ENCODE measurements around the gene SETD4.
A peak's percentile ranks its signal among the peaks of the same experiment; 100 is the strongest.
"Not testable (repeated sequence)": the region's sequence is repeated elsewhere in the genome, so short reads cannot be mapped to it uniquely, and the experiment has no call there.

The SETD4 gene

GRCh38 chr21:36093512-36093911 lies 33.2 kb upstream of the SETD4 start:
- Mint-ChIP-seq H3K4me1 (ENCODE audit: low read depth in 2 of 2) (no peaks in the 10 kb centered on the region), H3K9me3 (peaks cover 6 to 8% of the 10 kb centered on the region in 2 donors), H3K27ac (no peak overlapping the region), H3K36me3 (ENCODE audit: insufficient read depth) (no peaks in the 10 kb centered on the region), H3K27me3 (peaks cover 14 to 34% of the 10 kb centered on the region in 2 donors), H3K4me3 (no peak overlapping the region)
- no peak for ATAC-seq (replicated peaks)
- no peak for DNase-seq

GRCh38 chr21:36092681-36093080 lies 32.4 kb upstream of the SETD4 start:
- H3K27me3 Mint-ChIP-seq: peaks cover 14 to 26% of the 10 kb centered on the region in 2 donors
- H3K9me3 Mint-ChIP-seq: peaks cover 6 to 8% of the 10 kb centered on the region in 2 donors
- DNase-seq (no peak), ATAC-seq (replicated peaks) (no peak)
- H3K4me1 Mint-ChIP-seq (ENCODE audit: low read depth in 2 of 2): no peaks in the 10 kb centered on the region
- no peak overlapping the region for H3K27ac Mint-ChIP-seq
- H3K36me3 Mint-ChIP-seq (ENCODE audit: insufficient read depth): no peaks in the 10 kb centered on the region
- H3K4me3 Mint-ChIP-seq: no peak overlapping the region

DNA sequence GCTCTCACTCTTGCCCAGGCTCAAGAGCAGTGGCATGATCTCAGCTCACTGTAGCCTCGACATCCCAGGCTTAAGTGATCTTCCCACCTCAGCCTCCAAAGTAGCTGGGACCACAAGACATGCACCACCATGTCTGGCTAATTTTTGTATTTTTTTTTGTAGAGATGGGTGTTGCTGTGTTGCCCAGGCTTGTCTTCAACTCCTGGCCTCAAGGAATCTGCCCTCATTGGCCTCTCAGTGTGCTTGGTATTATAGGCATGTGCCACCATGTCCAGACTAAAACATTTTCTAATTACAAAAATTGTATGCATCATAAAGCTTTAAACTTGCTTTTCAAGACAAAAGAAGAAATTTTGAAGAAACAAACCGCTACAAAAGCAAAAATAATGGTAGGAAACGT lies 29.6 kb upstream of the SETD4 start:
- Mint-ChIP-seq H3K4me1 (ENCODE audit: low read depth in 2 of 2) (peaks cover 4 to 8% of the 10 kb centered on the region in 2 donors), H3K27me3 (peaks cover 14 to 19% of the 10 kb centered on the region in 2 donors), H3K36me3 (ENCODE audit: insufficient read depth) (no peaks in the 10 kb centered on the region), H3K4me3 (no peak overlapping the region), H3K9me3 (peaks cover 6 to 8% of the 10 kb centered on the region in 2 donors), H3K27ac (no peak overlapping the region)
- DNase-seq (no peak), ATAC-seq (replicated peaks) (no peak)

DNA sequence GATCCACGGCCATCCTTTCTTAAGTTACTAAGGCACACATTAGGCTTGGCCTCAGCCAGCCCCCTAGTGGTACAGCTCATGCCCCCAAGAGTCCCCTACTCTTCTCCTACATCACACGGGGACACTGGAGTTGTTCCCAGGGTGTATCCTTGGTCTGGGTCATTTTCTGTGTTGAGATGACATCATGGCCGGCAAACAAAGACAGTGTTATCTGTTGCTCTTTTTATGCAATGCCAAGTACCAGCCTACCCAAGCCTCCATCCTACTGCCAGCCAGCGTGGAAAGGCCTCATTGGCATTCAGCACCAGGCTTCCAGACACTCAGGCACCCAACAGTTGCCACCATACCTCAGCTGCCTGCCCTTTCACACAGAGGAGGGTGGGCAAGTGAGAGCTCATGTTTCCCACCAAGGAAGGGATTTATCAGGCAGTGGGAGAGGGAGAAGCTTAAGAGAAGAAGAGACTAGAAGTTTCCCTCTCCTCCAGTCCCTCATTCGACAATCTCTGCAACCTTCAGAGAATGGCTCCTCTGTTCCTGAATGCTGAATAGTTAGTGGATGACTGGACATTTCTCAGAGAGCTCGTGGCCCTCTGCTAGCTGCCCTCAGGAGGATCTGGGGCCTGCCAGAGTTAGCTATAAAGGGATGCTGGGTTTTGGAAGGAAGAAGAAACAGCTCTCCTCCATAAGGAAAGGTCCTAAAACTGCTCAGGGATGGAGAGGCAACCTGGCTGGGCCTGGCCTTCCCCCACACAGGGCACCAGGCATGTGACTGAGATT lies 27.2 kb upstream of the SETD4 start:
- ATAC-seq (replicated peaks) (no peak), DNase-seq (no peak)
- peak overlapping the region in 1 of 2 donors; percentile 57 for H3K27ac Mint-ChIP-seq
- H3K36me3 Mint-ChIP-seq (ENCODE audit: insufficient read depth): no peaks in the 10 kb centered on the region
- no peaks in the 10 kb centered on the region for H3K9me3 Mint-ChIP-seq
- H3K27me3 Mint-ChIP-seq: peaks cover 0 to 5% of the 10 kb centered on the region in 2 donors
- peaks cover 4 to 8% of the 10 kb centered on the region in 2 donors for H3K4me1 Mint-ChIP-seq (ENCODE audit: low read depth in 2 of 2)
- H3K4me3 Mint-ChIP-seq: no peak overlapping the region

DNA sequence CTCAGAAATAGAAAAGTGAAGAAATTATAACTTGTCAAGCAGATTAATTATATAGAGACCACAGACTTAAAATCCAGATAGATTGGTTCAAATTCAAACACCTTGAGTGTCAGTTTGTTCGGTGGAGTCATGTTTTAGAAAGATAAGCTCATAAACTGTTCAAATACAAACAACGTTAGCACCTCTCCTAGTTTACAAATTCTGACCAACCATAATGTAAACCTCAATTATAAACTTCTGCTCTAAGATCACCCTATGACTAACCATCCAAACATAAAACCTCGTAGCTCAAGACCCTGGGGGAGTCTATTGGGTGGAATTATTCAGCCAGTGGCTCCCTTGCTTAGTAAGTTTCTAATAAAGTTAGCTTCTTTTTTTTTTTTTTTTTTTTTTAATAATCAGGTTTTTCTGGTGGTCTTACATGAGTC lies 21.9 kb upstream of the SETD4 start:
- H3K27me3 Mint-ChIP-seq: no peaks in the 10 kb centered on the region
- peaks cover 8 to 11% of the 10 kb centered on the region in 2 donors for H3K4me1 Mint-ChIP-seq (ENCODE audit: low read depth in 2 of 2)
- DNase-seq (no peak), ATAC-seq (replicated peaks) (no peak)
- H3K4me3 Mint-ChIP-seq: no peak overlapping the region
- no peaks in the 10 kb centered on the region for H3K36me3 Mint-ChIP-seq (ENCODE audit: insufficient read depth)
- H3K9me3 Mint-ChIP-seq: no peaks in the 10 kb centered on the region
- no peak overlapping the region for H3K27ac Mint-ChIP-seq

DNA sequence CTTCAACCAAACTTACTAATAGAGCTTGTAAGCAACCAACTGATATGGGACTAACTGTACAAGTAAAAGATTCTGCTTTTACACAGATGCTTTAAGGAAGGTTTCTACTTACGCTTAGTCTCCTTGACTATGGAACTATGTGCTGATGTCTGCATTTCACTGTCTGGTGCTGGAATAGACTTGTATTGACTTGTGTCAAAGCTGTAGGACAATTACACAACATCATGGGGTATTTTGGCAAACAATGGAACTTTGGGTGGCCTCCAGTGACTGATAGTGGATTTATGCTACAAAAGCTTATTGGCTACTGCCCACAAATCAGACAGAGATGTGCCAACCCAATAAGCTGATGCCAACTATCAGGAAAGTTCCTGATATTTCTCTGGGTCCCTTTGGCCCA lies 20.1 kb upstream of the SETD4 start:
- no peak for DNase-seq
- Mint-ChIP-seq H3K9me3 (no peaks in the 10 kb centered on the region), H3K4me1 (ENCODE audit: low read depth in 2 of 2) (peaks cover 3 to 6% of the 10 kb centered on the region in 2 donors), H3K27ac (no peak overlapping the region), H3K4me3 (no peak overlapping the region), H3K36me3 (ENCODE audit: insufficient read depth) (no peaks in the 10 kb centered on the region), H3K27me3 (no peaks in the 10 kb centered on the region)
- ATAC-seq (replicated peaks): no peak

GRCh38 chr21:36079671-36080070 lies 19.3 kb upstream of the SETD4 start:
- Mint-ChIP-seq H3K4me1 (ENCODE audit: low read depth in 2 of 2) (peaks cover 3 to 6% of the 10 kb centered on the region in 2 donors), H3K36me3 (ENCODE audit: insufficient read depth) (no peaks in the 10 kb centered on the region), H3K4me3 (peak overlapping the region in 1 of 2 donors; percentile 4), H3K27ac (no peak overlapping the region), H3K27me3 (no peaks in the 10 kb centered on the region), H3K9me3 (no peaks in the 10 kb centered on the region)
- no peak for DNase-seq
- no peak for ATAC-seq (replicated peaks)

- H3K9me3 Mint-ChIP-seq: no peaks in the 10 kb centered on the region
- peak overlapping the region; percentile 4 to 27 for H3K4me3 Mint-ChIP-seq
- H3K27me3 Mint-ChIP-seq: no peaks in the 10 kb centered on the region
- ATAC-seq (replicated peaks) (peak; percentile 60), DNase-seq (no peak)
- no peaks in the 10 kb centered on the region for H3K36me3 Mint-ChIP-seq (ENCODE audit: insufficient read depth)
- H3K4me1 Mint-ChIP-seq (ENCODE audit: low read depth in 2 of 2): peaks cover 3 to 6% of the 10 kb centered on the region in 2 donors
- peak overlapping the region in 1 of 2 donors; percentile 42 for H3K27ac Mint-ChIP-seq
These were observed 18.8 kb upstream of the SETD4 start for GRCh38 chr21:36079010-36079649.

GRCh38 chr21:36077758-36078157 lies 17.4 kb upstream of the SETD4 start:
- Mint-ChIP-seq H3K9me3 (no peaks in the 10 kb centered on the region), H3K36me3 (ENCODE audit: insufficient read depth) (no peaks in the 10 kb centered on the region), H3K4me3 (no peak overlapping the region), H3K27me3 (no peaks in the 10 kb centered on the region), H3K27ac (no peak overlapping the region), H3K4me1 (ENCODE audit: low read depth in 2 of 2) (peaks cover 3 to 6% of the 10 kb centered on the region in 2 donors)
- ATAC-seq (replicated peaks) (no peak), DNase-seq (no peak)

DNA sequence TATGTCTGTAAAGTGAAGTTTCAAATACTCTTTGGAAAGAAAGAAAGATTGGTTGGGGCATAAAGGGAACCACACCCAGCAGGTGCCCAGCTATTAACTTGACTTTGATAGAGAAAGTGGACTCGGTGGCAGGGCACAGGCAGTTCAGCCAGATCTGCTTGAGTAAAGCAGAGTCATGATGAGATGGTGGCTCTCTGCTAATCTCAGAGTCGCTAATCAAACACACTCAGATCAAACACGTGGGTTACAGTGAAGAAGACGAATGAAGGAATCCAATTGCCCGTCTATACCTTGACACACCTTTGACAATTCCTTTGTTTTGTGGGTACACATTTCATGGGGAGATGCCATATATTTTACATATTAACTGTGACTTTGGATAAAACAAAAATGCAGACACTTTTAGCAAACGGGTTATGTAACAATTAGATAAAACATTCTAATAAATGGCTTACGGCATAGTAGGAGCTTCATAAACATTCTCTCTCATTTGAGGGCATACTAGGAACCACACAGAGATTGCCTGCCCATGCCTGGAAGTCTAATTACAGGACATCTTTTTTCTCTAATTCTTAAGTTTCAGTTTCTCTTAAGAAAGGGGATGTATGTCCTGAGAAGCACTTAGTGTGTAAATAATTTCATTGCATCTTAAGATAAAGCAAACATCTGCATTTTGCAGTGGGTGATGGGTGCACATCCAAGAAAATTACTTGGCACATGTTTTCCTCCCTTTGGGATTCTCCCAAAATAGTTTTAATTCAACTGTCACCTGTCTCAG lies 16.7 kb upstream of the SETD4 start:
- H3K9me3 Mint-ChIP-seq: no peaks in the 10 kb centered on the region
- no peak overlapping the region for H3K27ac Mint-ChIP-seq

DNA sequence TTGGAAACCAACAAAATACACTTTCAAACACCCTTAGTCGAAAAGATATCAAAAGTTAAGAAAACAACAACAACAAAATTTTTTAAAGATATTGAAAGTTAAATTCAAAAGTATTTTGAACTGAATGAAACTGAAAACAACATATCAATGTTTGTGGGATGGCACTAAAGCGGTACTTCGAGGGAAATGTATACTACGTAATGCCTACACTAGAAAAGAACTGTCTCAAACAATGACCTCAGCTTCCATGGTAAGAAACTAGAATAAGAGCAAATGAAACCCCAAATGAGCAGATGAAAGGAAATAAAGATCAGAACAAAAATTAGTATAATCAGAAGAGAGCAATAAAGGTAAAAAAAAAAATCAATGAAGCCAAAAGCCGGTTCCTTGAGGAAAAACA lies 15.6 kb upstream of the SETD4 start:
- DNase-seq (no peak), ATAC-seq (replicated peaks) (no peak)
- Mint-ChIP-seq H3K27me3 (no peaks in the 10 kb centered on the region), H3K4me3 (no peak overlapping the region), H3K27ac (no peak overlapping the region), H3K9me3 (no peaks in the 10 kb centered on the region), H3K36me3 (ENCODE audit: insufficient read depth) (no peaks in the 10 kb centered on the region), H3K4me1 (ENCODE audit: low read depth in 2 of 2) (peaks cover 18 to 21% of the 10 kb centered on the region in 2 donors)

More for the DNA sequence above, 16.7 kb upstream of the SETD4 start:
- peaks cover 9 to 11% of the 10 kb centered on the region in 2 donors for H3K4me1 Mint-ChIP-seq (ENCODE audit: low read depth in 2 of 2)
- H3K4me3 Mint-ChIP-seq: no peak overlapping the region
- ATAC-seq (replicated peaks) (no peak), DNase-seq (no peak)
- no peaks in the 10 kb centered on the region for H3K36me3 Mint-ChIP-seq (ENCODE audit: insufficient read depth)
- no peaks in the 10 kb centered on the region for H3K27me3 Mint-ChIP-seq

DNA sequence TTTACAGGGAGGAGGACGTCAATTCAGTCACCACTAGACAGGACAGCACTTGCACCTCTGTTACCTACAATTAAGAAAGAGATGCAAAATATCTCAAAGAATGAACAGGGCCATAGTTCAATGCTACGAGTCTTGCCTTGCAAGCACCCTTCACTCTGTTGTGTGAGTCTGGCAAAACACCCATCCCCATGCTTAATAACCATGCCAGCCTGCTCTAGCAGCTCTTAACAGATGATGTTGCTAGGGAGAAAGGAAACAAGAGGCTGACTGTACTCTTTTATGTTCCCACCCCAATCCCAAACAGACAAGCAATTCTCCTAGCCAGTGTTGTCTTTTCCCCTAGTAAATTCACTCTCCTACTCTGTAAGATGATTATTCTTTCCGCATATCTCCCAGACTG lies 14.8 kb upstream of the SETD4 start:
- Mint-ChIP-seq H3K9me3 (no peaks in the 10 kb centered on the region), H3K4me3 (no peak overlapping the region), H3K36me3 (ENCODE audit: insufficient read depth) (no peaks in the 10 kb centered on the region), H3K4me1 (ENCODE audit: low read depth in 2 of 2) (peaks cover 26% of the 10 kb centered on the region in 2 donors), H3K27ac (peak overlapping the region in 1 of 2 donors; percentile 1), H3K27me3 (no peaks in the 10 kb centered on the region)
- ATAC-seq (replicated peaks) (no peak), DNase-seq (no peak)

DNA sequence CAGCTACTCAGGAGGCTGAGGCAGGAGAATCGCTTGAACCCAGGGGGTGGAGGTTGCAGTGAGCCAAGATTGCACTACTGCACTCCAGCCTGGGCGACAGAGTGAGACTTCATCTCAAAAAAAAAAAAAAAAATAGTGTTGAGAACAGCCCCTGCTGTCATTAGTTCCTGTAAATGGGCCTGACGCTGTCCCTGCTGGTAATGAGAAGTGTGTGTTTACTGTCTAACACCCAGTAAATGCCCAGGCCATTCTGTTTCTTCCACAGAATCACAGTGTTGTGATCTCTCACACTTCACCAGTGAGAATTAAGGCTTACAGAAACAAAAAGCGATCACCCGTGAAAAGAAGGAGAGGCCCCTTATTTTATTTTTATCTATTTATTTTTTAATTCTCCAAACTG lies 13.6 kb upstream of the SETD4 start:
- DNase-seq; H3K4me3 Mint-ChIP-seq; H3K36me3 Mint-ChIP-seq (ENCODE audit: insufficient read depth); H3K27ac Mint-ChIP-seq; H3K27me3 Mint-ChIP-seq; ATAC-seq (replicated peaks); H3K9me3 Mint-ChIP-seq: not testable (repeated sequence)
- peaks cover 28 to 37% of the 10 kb centered on the region in 2 donors for H3K4me1 Mint-ChIP-seq (ENCODE audit: low read depth in 2 of 2)

Measured in effector memory CD8-positive, alpha-beta T cell (primary cell).